Stimulated activated CD8-positive, alpha-beta memory T cell treated with anti-CD3 and anti-CD28 coated beads, Interleukin-7, amount 100 ng/mL, for 24 hours (primary cell): ENCODE data around the gene TACC2.
A peak's percentile ranks its signal among the peaks of the same experiment; 100 is the strongest.

Experiments used
- DNase-seq: peaks from one replicate; pipeline ENCODE4 v3.0.0-alpha.2; 2020; ENCODE audit warnings: low read depth

Gene TACC2

DNA sequence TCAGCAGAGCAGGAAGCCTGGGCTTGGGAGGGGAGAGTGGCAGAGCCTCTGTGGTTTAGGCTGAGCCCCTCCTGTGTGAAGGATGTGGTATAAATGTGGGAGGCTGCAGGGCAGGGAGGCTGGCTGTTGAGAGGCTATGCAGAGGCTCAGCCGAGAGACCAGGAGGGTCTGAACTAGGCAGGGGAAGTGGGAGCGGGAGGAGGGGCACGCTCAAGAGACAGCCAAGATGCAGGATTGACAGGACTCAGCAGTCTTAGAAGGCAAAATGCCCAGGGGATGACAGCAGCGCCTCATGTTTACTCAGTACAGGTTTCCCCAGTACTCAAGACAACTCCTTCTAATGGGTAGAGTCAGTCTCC lies 306.5 kb downstream of the TACC2 start:
- DNase-seq = no peak

DNA sequence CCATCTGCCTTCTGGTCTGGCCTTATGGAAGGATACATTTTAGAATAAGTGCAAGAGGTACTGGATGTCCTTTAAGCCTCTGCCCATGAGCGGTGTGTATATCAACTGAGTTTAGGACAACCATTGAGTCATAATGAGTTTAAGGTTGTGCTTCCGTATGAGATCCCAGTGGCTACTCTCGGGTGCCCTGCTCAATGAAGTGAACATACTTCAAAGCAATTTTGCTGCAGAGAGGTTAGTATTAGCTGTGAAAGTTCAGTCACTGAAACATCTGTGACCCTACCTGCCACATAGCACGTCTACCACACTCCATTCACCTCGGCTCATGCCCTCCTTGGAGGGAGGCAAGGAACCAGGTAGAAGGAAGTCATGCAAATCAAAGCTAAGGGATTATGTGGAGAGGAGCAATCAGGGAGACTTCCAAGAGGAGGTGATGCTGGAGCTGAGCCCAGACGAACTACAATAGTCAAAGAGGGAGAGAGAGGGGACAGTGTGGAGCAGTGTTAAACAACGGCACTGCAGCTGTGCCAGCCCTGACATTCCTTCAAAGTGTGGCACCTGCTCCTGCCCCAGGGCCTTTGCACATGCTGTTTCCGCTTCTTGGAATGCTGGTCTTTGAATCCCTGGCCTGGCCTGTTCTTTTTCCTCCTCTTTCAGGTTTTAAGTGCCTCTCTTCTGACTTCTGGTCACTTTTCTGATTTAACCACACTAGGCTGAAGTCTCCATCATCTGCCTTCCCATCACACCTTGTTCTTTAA lies 307.6 kb downstream of the TACC2 start:
- no peak for DNase-seq

DNA sequence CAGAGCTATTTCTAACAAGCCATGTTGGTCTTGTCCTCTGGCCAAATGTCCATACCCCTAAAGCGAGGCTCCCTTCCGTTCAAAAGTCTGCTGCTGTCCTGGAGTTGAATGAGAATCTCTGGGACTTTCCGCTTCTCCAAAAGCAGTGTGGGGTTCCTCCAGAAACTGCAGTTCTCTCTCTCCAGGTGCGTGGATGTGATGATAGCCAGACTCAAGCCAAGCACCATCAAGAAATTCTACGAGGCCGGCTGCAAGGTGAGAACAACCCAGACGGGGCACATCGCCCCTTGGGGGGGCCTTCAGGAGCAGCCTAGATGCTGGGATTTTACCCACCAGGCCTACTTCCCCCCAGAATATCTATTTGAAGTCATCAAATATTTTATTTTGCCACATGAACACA lies 308.6 kb downstream of the TACC2 start:
- DNase-seq = no peak

DNA sequence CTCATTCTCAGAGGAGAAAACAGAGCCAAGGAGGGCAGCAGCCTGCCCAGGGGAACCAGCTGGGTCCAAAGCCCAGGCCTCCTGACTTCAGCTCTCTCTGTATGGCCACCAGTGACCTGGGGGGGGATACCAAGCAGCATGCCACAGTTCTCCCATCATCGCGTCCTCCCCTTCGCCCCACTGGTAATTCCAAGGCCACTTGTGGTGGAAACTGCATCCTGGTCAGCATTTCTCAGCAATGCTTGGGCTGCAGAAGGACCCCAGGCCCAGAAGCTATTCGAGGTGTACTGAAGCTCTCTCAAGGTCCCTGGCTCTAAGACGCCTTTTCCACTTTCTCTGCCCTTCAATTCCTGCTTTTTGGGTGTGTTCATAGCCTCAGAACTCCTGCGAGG lies 309.2 kb downstream of the TACC2 start:
- no peak for DNase-seq

DNA sequence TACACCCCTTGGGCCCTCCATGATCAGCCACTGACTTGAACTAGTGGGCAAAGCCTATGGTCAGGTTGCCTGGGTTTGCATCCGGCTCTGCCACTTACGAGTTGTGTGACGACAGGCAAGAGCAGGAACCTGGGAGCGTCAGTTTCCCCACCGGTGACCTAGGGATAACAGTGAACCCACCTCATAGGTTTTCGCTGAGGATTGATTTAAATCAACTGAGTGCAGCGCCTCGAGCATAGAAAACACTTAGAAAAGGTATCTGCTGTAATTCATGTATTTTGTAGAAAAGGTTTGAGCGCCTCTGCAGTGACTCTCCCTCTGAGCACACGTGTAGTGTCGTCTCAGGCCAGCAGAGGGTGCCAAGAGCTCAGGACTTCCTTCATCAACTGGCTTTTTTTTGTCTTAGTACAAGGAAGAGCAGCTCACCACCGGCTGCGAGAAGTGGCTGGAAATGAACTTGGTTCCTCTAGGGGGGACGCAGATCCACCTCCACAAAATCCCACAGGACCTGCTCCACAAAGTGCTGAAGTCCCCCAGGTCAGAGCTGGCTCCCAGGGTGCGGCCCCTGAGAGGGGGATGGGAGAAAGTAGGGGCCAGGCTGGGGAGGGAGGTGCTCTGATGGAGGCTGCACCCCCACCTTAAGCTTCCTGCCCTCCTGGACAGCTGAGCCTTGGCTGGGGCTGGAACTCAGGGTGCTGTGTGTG lies 309.8 kb downstream of the TACC2 start:
- peak; percentile 48 for DNase-seq

DNA sequence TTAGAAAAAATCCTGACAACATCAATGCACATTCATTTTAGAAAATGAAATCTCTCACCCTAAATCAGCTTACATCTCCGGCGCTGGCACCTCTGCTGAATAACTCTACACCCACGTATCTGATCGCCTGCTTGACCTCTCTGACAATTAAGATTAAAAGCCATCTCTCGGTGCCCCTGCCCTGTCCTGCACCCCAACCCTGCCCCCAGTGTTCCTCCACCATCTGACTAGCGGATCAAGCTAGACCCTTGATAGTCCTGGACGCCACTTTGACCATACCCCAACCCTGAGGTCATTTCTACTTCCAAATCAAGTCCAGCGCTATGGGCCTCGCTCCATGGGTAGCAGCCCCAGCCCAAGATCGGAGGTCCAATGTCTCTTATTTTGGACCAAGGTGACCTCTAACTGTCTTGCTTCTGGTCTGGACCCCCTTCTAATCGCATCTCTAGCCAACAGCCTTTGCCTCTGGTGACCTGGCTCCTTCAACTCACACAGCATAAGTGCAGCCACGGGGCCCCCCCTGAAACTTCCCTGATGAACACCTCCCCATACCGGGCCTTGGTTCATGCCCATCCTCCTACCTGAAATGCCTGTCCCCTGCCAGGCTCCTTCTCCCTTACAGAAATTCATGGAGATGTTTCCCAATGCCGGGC lies 310.6 kb downstream of the TACC2 start:
- no peak for DNase-seq

DNA sequence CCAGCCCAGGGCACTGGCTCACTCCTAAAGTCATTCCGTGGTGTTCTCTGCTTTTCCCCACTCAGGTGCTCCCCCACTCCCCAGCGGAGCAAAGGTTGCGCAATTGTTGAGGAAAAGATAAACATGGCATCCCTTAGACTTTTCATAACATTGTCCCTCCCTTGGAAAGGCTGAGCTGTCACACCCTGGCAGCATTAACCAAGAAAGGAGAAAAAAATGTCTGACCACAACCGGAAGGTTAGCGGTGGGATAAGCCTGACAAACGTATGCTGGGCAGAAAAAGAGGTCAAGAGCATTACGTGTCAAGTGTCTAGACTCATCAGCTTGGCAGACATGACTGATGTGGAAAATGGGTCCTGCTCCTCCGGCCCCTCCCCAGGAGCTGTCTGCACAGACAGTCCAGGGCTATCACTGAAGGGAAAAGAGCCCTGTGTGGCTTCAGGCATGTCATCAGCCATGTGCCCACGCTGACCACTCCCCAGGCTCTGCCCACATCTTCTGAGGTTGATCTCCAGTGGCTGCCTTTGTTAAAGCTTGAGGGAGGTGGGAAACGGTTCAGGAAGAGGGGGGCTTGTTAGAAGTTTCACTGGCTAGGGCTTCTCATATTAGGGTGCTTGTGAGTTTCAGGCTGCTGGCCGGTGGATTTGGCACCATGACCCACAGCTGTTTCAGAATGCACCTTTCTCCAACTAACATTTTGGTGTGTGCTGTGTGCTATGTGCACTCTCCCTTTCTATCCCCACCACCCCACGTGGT lies 312.3 kb downstream of the TACC2 start:
- no peak for DNase-seq

DNA sequence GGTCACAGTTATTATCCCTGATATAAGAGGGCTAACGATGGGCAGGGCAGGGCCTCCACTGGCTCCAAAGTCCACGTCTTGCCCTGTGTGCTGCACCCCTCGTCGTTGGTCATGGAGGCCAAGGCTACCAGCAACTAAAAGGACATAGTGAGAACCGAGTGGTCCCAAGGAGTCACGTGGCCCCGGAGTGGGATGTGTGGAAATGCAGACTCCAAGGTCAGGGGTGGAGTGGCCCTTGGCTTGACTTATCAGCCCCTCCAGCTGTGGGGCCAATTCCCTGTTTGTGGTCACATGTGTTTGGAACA lies 312.8 kb downstream of the TACC2 start:
- no peak for DNase-seq

DNA sequence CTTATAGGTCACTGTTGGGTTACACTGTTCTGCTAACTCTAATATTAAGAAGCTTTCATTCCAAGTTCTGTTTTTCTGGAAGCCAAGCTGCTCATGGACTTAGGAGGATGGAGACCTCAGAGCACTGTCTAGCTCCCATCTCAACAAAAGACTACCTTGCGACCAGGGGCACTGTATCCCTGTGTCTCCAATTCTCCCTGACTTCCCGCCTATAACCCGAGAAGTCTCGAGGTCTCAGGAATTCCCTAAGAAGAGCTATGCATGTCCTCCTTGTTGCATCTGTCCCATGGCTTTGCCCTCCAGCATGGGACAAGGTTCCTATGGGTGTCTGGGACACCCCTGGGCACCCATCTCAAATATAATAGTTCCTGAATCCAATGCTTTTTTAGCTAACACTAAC lies 313.4 kb downstream of the TACC2 start:
- no peak for DNase-seq

DNA sequence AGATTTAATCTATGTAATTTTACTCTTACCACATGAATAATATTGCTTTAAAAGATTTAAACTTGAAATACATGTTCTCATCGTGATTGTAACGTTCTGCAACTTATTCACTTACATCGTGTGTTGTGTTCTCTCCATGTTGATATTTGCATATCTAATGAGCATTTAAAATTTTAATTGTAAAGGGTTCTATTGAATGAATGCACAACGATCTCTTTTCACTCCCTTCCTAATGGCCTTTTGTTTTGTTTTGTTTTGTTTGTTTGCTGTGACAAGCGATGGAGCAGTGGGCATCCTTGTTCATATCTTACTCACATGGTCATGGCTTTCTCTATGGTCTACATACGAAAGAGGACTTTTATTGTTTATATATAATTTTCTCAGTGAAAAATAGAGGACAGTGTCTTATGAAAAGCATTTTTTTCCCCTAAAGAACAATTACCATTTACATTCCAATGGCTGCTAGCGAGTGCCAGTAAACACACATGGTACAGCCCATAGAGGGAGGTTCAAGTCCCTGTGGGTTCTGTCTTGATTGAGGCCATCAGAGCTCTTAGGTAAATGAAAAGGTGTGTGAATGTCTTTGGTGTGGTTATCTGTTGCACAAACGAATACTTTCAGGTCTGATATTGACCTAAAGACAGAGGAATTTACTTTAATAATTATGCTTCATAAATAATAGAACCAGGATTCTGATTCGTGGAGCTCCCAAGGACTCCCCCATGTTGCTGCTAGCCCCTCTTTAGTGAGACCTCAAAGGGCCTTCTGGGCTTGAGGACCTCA lies 314.5 kb downstream of the TACC2 start:
- no peak for DNase-seq
